ENCODE measurements around the gene SUPV3L1. TPM values are rescaled to one million over a fixed set of nuclear protein-coding genes. Genes with fewer than 3 reads are reported as not detected.

Gene SUPV3L1
- total RNA-seq, 2 experiments from 2014 or later: 35.5 to 36.8 TPM

GRCh38 chr10:69220041-69220451, 40.0 kb downstream of the SUPV3L1 start, which contains the start of gene HKDC1:
TSS of gene HKDC1 (plus strand) at chr10:69220332. CDS start at chr10:69220436, 104 bp downstream.
- Mint-ChIP-seq H3K27ac (no peak within 1 kb of the TSS), H3K9me3 (ENCODE audit: insufficient read depth) (no peaks in the 10 kb centered on the region), H3K36me3 (ENCODE audit: low read depth) (no peaks in the 10 kb centered on the region), H3K27me3 (ENCODE audit: low read depth) (no peaks in the 10 kb centered on the region), H3K4me1 (ENCODE audit: low read depth) (peaks cover 49% of the 10 kb centered on the region), H3K4me3 (no peak within 1 kb of the TSS)
- ChIA-PET CTCF (interaction anchor here (1.1 to 1.2 kb wide), 2 partner anchors 10 to 17 kb away, joined by 4 read pairs; no protein-coding TSS in a partner anchor), POLR2A (no interaction called here)
- ATAC-seq (no peak), DNase-seq (no peak)

- Mint-ChIP-seq H3K4me3 (no peak overlapping the region), H3K36me3 (ENCODE audit: low read depth) (no peaks in the 10 kb centered on the region), H3K27me3 (ENCODE audit: low read depth) (no peaks in the 10 kb centered on the region), H3K4me1 (ENCODE audit: low read depth) (peaks cover 49% of the 10 kb centered on the region), H3K27ac (no peak overlapping the region), H3K9me3 (ENCODE audit: insufficient read depth) (no peaks in the 10 kb centered on the region)
- ChIA-PET CTCF (interaction anchor here (1.1 to 1.2 kb wide), 2 partner anchors 11 to 18 kb away, joined by 4 read pairs; no protein-coding TSS in a partner anchor), POLR2A (interaction anchor here (0.6 kb wide), 1 partner anchor 33 kb away, joined by 4 read pairs; no protein-coding TSS in a partner anchor)
- DNase-seq: no peak
- ATAC-seq: no peak
Measured at GRCh38 chr10:69220507-69220906, 40.5 kb downstream of the SUPV3L1 start.

- Mint-ChIP-seq H3K36me3 (ENCODE audit: low read depth) (no peaks in the 10 kb centered on the region), H3K27me3 (ENCODE audit: low read depth) (no peaks in the 10 kb centered on the region), H3K9me3 (ENCODE audit: insufficient read depth) (no peaks in the 10 kb centered on the region), H3K27ac (peak overlapping the region; percentile 95), H3K4me1 (ENCODE audit: low read depth) (peaks cover 51% of the 10 kb centered on the region), H3K4me3 (peak overlapping the region; percentile 77)
- peak; percentile 91 for ATAC-seq
- ChIA-PET CTCF (interaction anchor here (0.7 to 1.8 kb wide), 11 partner anchors 14 to 267 kb away, joined by 3 to 10 read pairs (median 4); partner anchors contain the start of gene DDX21), POLR2A (interaction anchor here (0.6 to 1.0 kb wide), 3 partner anchors 17 to 217 kb away, joined by 3 read pairs; no protein-coding TSS in a partner anchor)
- DNase-seq: peak; percentile 89
Measured at GRCh38 chr10:69222157-69223027, 42.4 kb downstream of the SUPV3L1 start.

- peak overlapping the region; percentile 95 for H3K27ac Mint-ChIP-seq
- ChIA-PET POLR2A (interaction anchor here (1.0 kb wide), 1 partner anchor 150 kb away, joined by 3 read pairs; no protein-coding TSS in a partner anchor), CTCF (interaction anchor here (0.7 to 1.8 kb wide), 12 partner anchors 13 to 267 kb away, joined by 3 to 10 read pairs (median 4); partner anchors contain the start of gene DDX21)
- peak overlapping the region; percentile 77 for H3K4me3 Mint-ChIP-seq
- no peak for DNase-seq
- H3K36me3 Mint-ChIP-seq (ENCODE audit: low read depth): no peaks in the 10 kb centered on the region
- H3K27me3 Mint-ChIP-seq (ENCODE audit: low read depth): no peaks in the 10 kb centered on the region
- no peaks in the 10 kb centered on the region for H3K9me3 Mint-ChIP-seq (ENCODE audit: insufficient read depth)
- peaks cover 57% of the 10 kb centered on the region for H3K4me1 Mint-ChIP-seq (ENCODE audit: low read depth)
- peak; percentile 8 for ATAC-seq
Measured at GRCh38 chr10:69223028-69223342, 43.0 kb downstream of the SUPV3L1 start.

- Mint-ChIP-seq H3K27me3 (ENCODE audit: low read depth) (no peaks in the 10 kb centered on the region), H3K9me3 (ENCODE audit: insufficient read depth) (no peaks in the 10 kb centered on the region), H3K4me3 (no peak overlapping the region), H3K36me3 (ENCODE audit: low read depth) (no peaks in the 10 kb centered on the region), H3K4me1 (ENCODE audit: low read depth) (peaks cover 78% of the 10 kb centered on the region), H3K27ac (peak overlapping the region; percentile 85)
- ATAC-seq (no peak), DNase-seq (no peak)
- CTCF ChIA-PET: interaction anchor here (1.0 to 5.1 kb wide), 4 partner anchors 13 to 236 kb away, joined by 3 to 35 read pairs (median 4); partner anchors contain the start of gene KIFBP
- POLR2A ChIA-PET: interaction anchor here (1.3 kb wide), 1 partner anchor 20 kb away, joined by 4 read pairs; no protein-coding TSS in a partner anchor
Measured at GRCh38 chr10:69224862-69225657, 45.0 kb downstream of the SUPV3L1 start.

GRCh38 chr10:69225681-69226080, 45.6 kb downstream of the SUPV3L1 start:
- Mint-ChIP-seq H3K4me3 (no peak overlapping the region), H3K27me3 (ENCODE audit: low read depth) (no peaks in the 10 kb centered on the region), H3K4me1 (ENCODE audit: low read depth) (peaks cover 82% of the 10 kb centered on the region), H3K9me3 (ENCODE audit: insufficient read depth) (no peaks in the 10 kb centered on the region), H3K36me3 (ENCODE audit: low read depth) (no peaks in the 10 kb centered on the region), H3K27ac (peak overlapping the region; percentile 85)
- no peak for ATAC-seq
- ChIA-PET POLR2A (no interaction called here), CTCF (interaction anchor here (0.8 to 5.1 kb wide), 5 partner anchors 13 to 270 kb away, joined by 3 to 35 read pairs (median 3); partner anchors contain the start of genes DDX21 and KIFBP)
- DNase-seq: no peak

- DNase-seq: no peak
- Mint-ChIP-seq H3K36me3 (ENCODE audit: low read depth) (no peaks in the 10 kb centered on the region), H3K4me3 (no peak overlapping the region), H3K4me1 (ENCODE audit: low read depth) (peaks cover 86% of the 10 kb centered on the region), H3K27ac (no peak overlapping the region), H3K27me3 (ENCODE audit: low read depth) (no peaks in the 10 kb centered on the region), H3K9me3 (ENCODE audit: insufficient read depth) (no peaks in the 10 kb centered on the region)
- ChIA-PET POLR2A (interaction anchor here (0.6 to 1.3 kb wide), 2 partner anchors 46 to 281 kb away, joined by 3 to 4 read pairs; no protein-coding TSS in a partner anchor), CTCF (interaction anchor here (0.6 to 5.1 kb wide), 5 partner anchors 11 to 181 kb away, joined by 3 to 35 read pairs (median 5); no protein-coding TSS in a partner anchor)
- no peak for ATAC-seq
Measured at GRCh38 chr10:69226919-69227450, 47.0 kb downstream of the SUPV3L1 start.

- H3K36me3 Mint-ChIP-seq (ENCODE audit: low read depth): no peaks in the 10 kb centered on the region
- DNase-seq (no peak), ATAC-seq (no peak)
- no peaks in the 10 kb centered on the region for H3K27me3 Mint-ChIP-seq (ENCODE audit: low read depth)
- peaks cover 86% of the 10 kb centered on the region for H3K4me1 Mint-ChIP-seq (ENCODE audit: low read depth)
- ChIA-PET CTCF (interaction anchor here (1.5 to 5.1 kb wide), 8 partner anchors 10 to 273 kb away, joined by 3 to 35 read pairs (median 9); partner anchors contain the start of gene DDX21), POLR2A (interaction anchor here (1.0 to 1.8 kb wide), 4 partner anchors 23 to 272 kb away, joined by 5 to 11 read pairs (median 6); partner anchors contain the start of genes DDX21 and SRGN)
- H3K9me3 Mint-ChIP-seq (ENCODE audit: insufficient read depth): no peaks in the 10 kb centered on the region
- peak overlapping the region; percentile 98 for H3K27ac Mint-ChIP-seq
- peak overlapping the region; percentile 80 for H3K4me3 Mint-ChIP-seq
Measured at GRCh38 chr10:69228151-69228550, 48.1 kb downstream of the SUPV3L1 start.

GRCh38 chr10:69229616-69229916, 49.5 kb downstream of the SUPV3L1 start:
- Mint-ChIP-seq H3K4me3 (peak overlapping the region; percentile 80), H3K9me3 (ENCODE audit: insufficient read depth) (no peaks in the 10 kb centered on the region), H3K27me3 (ENCODE audit: low read depth) (no peaks in the 10 kb centered on the region), H3K27ac (peak overlapping the region; percentile 98), H3K36me3 (ENCODE audit: low read depth) (no peaks in the 10 kb centered on the region), H3K4me1 (ENCODE audit: low read depth) (peaks cover 86% of the 10 kb centered on the region)
- ATAC-seq: no peak
- DNase-seq: no peak
- ChIA-PET POLR2A (interaction anchor here (0.7 to 1.8 kb wide), 7 partner anchors 23 to 274 kb away, joined by 3 to 6 read pairs (median 3); partner anchors contain the start of gene DDX21), CTCF (interaction anchor here (0.6 to 5.1 kb wide), 15 partner anchors 9 to 274 kb away, joined by 3 to 35 read pairs (median 6); partner anchors contain the start of gene DDX21)

GRCh38 chr10:69230128-69230527, 50.1 kb downstream of the SUPV3L1 start:
- Mint-ChIP-seq H3K9me3 (ENCODE audit: insufficient read depth) (no peaks in the 10 kb centered on the region), H3K27ac (peak overlapping the region; percentile 98), H3K4me1 (ENCODE audit: low read depth) (peaks cover 81% of the 10 kb centered on the region), H3K4me3 (peak overlapping the region; percentile 80), H3K27me3 (ENCODE audit: low read depth) (no peaks in the 10 kb centered on the region), H3K36me3 (ENCODE audit: low read depth) (no peaks in the 10 kb centered on the region)
- CTCF ChIA-PET: interaction anchor here (1.5 to 5.1 kb wide), 4 partner anchors 8 to 163 kb away, joined by 6 to 35 read pairs (median 10); no protein-coding TSS in a partner anchor
- ATAC-seq (no peak), DNase-seq (no peak)
- POLR2A ChIA-PET: no interaction called here

GRCh38 chr10:69232252-69232651, 52.2 kb downstream of the SUPV3L1 start:
- H3K4me3 Mint-ChIP-seq: no peak overlapping the region
- no peaks in the 10 kb centered on the region for H3K27me3 Mint-ChIP-seq (ENCODE audit: low read depth)
- no peak overlapping the region for H3K27ac Mint-ChIP-seq
- peaks cover 65% of the 10 kb centered on the region for H3K4me1 Mint-ChIP-seq (ENCODE audit: low read depth)
- ATAC-seq: no peak
- ChIA-PET CTCF (interaction anchor here (0.8 to 9.8 kb wide), 6 partner anchors 15 to 484 kb away, joined by 3 to 173 read pairs (median 4); no protein-coding TSS in a partner anchor), POLR2A (no interaction called here)
- DNase-seq: no peak
- H3K9me3 Mint-ChIP-seq (ENCODE audit: insufficient read depth): no peaks in the 10 kb centered on the region
- H3K36me3 Mint-ChIP-seq (ENCODE audit: low read depth): no peaks in the 10 kb centered on the region
